Fibroblast of villous mesenchyme (primary cell): ENCODE data around the gene ZSWIM9. TPM values are rescaled to one million over a fixed set of nuclear protein-coding genes. Genes with fewer than 3 reads are reported as not detected.
"Not testable (repeated sequence)": the region's sequence is repeated elsewhere in the genome, so short reads cannot be mapped to it uniquely, and the experiment has no call there.

Source experiments
- DNase-seq: peaks from one replicate; pipeline ENCODE4 v3.0.0-alpha.2; 2010; ENCODE audit warnings: low read depth
- H3K4me3 ChIP-seq: 2 replicates; pipeline ENCODE4 v1.5.1; 2011; ENCODE audit warnings: low read depth, mild to moderate bottlenecking, low read length
- total RNA-seq: library from RNA; depleted of rRNA; stranded (reverse); fragments of >200 nt; gene quantifications from 2 replicates; pipeline ENCODE4 v1.2.3, GENCODE V29; 2012
- TF ChIP-seq, protein P1 (sequence below): IDR thresholded peaks from 2 replicates; pipeline ENCODE4 v1.5.1; 2012; ENCODE audit warnings: low read depth, mild to moderate bottlenecking, low read length; ENCODE audit not compliant: insufficient read depth

Gene ZSWIM9
- total RNA-seq, 1 donor, result 2.2 TPM

GRCh38 chr19:48230555-48231129, 60.2 kb downstream of the ZSWIM9 start:
- DNase-seq, result no peak
- H3K4me3 ChIP-seq, result no peak overlapping the region
- TF ChIP-seq, protein P1, sequence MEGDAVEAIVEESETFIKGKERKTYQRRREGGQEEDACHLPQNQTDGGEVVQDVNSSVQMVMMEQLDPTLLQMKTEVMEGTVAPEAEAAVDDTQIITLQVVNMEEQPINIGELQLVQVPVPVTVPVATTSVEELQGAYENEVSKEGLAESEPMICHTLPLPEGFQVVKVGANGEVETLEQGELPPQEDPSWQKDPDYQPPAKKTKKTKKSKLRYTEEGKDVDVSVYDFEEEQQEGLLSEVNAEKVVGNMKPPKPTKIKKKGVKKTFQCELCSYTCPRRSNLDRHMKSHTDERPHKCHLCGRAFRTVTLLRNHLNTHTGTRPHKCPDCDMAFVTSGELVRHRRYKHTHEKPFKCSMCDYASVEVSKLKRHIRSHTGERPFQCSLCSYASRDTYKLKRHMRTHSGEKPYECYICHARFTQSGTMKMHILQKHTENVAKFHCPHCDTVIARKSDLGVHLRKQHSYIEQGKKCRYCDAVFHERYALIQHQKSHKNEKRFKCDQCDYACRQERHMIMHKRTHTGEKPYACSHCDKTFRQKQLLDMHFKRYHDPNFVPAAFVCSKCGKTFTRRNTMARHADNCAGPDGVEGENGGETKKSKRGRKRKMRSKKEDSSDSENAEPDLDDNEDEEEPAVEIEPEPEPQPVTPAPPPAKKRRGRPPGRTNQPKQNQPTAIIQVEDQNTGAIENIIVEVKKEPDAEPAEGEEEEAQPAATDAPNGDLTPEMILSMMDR, result no peak

GRCh38 chr19:48237057-48237456, 66.6 kb downstream of the ZSWIM9 start:
- TF ChIP-seq, protein P1, result no peak
- no peak overlapping the region for H3K4me3 ChIP-seq

DNA sequence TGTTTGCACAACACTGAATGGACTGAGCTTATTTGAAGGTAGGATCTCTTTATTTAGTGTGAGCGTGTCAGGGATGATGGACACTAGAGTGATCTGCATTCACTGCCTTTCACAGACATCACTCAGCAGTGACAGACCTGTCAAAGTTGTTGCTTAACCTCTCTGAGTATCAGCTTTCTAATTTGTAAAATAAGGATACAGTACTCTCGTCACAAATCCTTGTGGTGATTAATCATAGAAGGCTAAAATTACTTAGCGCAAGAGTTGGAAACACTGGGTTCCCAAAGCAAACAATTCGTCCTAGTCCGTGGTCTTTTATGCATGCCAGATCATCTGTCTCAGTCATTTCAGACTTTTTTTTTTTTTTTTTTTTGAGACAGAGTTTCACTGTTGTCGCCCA, 68.6 kb downstream of the ZSWIM9 start:
- no peak for DNase-seq
- no peak overlapping the region for H3K4me3 ChIP-seq
- TF ChIP-seq, protein P1, result no peak

More at GRCh38 chr19:48237057-48237456, 66.6 kb downstream of the ZSWIM9 start:
- no peak for DNase-seq

DNA sequence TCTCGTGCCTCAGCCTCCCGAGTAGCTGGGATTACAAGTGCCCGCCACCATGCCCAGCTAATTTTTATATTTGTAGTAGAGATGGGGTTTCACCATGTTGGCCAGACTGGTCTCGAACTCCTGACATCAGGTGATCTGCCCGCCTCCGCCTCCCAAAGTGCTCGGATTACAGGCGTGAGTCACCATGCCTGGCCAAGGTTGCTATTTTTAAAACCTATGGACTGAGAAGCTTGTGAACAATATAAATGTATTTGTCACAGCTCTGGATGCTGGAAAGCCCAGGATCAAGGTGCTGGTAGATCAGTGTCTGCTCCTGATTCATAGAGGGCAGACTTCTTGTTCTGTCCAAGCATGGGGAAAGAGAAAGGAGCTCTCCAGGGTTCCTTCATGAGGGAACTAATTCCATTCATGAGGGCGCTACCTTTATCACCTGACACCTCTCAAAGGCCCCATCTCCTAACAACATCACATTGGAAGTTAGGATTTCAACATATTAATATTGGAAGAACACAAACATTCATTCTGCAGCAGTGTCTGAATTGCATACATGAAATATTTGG, 69.2 kb downstream of the ZSWIM9 start:
- no peak overlapping the region for H3K4me3 ChIP-seq
- no peak for DNase-seq
- TF ChIP-seq, protein P1, result no peak

- not testable (repeated sequence) for DNase-seq, H3K4me3 ChIP-seq
These were observed 71.3 kb downstream of the ZSWIM9 start for GRCh38 chr19:48241771-48242170.

- no peak for DNase-seq
- no peak overlapping the region for H3K4me3 ChIP-seq
These were observed 73.8 kb downstream of the ZSWIM9 start for GRCh38 chr19:48244281-48244680.

GRCh38 chr19:48246101-48246500, 75.6 kb downstream of the ZSWIM9 start:
- TF ChIP-seq, protein P1, result no peak
- DNase-seq, result no peak
- H3K4me3 ChIP-seq, result no peak overlapping the region

More at GRCh38 chr19:48244281-48244680, 73.8 kb downstream of the ZSWIM9 start:
- TF ChIP-seq, protein P1, result no peak
